Measurements from ENCODE around the gene EGFL8. TPM values are rescaled to one million over a fixed set of nuclear protein-coding genes. Genes with fewer than 3 reads are reported as not detected.
"Not testable (repeated sequence)": the region's sequence is repeated elsewhere in the genome, so short reads cannot be mapped to it uniquely, and the experiment has no call there.

Gene EGFL8
- total RNA-seq, 2 donors from 2014 or later, result 6.7 to 10.1 TPM

DNA sequence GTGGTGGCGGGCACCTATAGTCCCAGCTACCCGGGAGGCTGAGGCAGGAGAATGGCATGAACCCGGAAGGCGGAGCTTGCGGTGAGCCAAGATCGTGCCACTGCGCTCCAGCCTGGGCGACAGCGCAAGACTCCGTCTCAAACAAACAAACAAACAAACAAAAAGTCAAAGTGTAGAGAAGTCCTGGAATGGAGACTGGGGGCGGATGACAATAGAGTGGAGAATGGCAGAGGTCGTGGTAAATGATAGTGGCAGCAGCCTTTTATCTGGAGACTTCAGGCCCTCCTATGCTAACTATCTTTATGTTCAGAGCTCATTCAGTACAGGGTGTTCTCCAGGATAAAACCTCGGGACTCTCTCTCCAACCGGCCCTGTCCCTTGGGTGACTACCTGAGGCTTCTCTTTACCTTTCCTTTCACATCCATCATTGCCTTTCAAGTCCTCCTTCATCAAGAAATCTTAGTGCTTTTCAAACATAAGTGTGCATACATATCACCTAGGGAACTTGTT lies 32.9 kb upstream of the EGFL8 start:
- peaks cover 12% of the 10 kb centered on the region for H3K4me1 Mint-ChIP-seq
- peak overlapping the region; percentile 15 for H3K4me3 Mint-ChIP-seq
- H3K9me3 Mint-ChIP-seq, result no peaks in the 10 kb centered on the region
- peaks cover 19% of the 10 kb centered on the region for H3K36me3 Mint-ChIP-seq (ENCODE audit: low read depth)
- H3K27me3 Mint-ChIP-seq, result peaks cover 3% of the 10 kb centered on the region
- ATAC-seq (replicated peaks), result no peak
- H3K27ac Mint-ChIP-seq, result no peak overlapping the region

- Mint-ChIP-seq H3K4me1 (peaks cover 7% of the 10 kb centered on the region), H3K27me3 (peaks cover 3% of the 10 kb centered on the region)
Measured at GRCh38 chr6:32132110-32132509, 32.3 kb upstream of the EGFL8 start.

GRCh38 chr6:32133786-32134185 lies 30.6 kb upstream of the EGFL8 start:
- H3K4me3 Mint-ChIP-seq, result no peak overlapping the region

More at GRCh38 chr6:32132110-32132509, 32.3 kb upstream of the EGFL8 start:
- Mint-ChIP-seq H3K36me3 (ENCODE audit: low read depth) (peaks cover 12% of the 10 kb centered on the region), H3K27ac (no peak overlapping the region), H3K9me3 (no peaks in the 10 kb centered on the region), H3K4me3 (peak overlapping the region; percentile 15)
- no peak for ATAC-seq (replicated peaks)

GRCh38 chr6:32137454-32137853 lies 26.9 kb upstream of the EGFL8 start:
- Mint-ChIP-seq H3K4me3 (no peak overlapping the region), H3K27me3 (peaks cover 17% of the 10 kb centered on the region), H3K9me3 (no peaks in the 10 kb centered on the region), H3K36me3 (ENCODE audit: low read depth) (no peaks in the 10 kb centered on the region), H3K27ac (peak overlapping the region; percentile 27), H3K4me1 (no peaks in the 10 kb centered on the region)
- no peak for ATAC-seq (replicated peaks)

More at GRCh38 chr6:32133786-32134185, 30.6 kb upstream of the EGFL8 start:
- Mint-ChIP-seq H3K27ac (no peak overlapping the region), H3K9me3 (no peaks in the 10 kb centered on the region), H3K27me3 (peaks cover 3% of the 10 kb centered on the region), H3K4me1 (no peaks in the 10 kb centered on the region), H3K36me3 (ENCODE audit: low read depth) (no peaks in the 10 kb centered on the region)
- ATAC-seq (replicated peaks), result no peak

DNA sequence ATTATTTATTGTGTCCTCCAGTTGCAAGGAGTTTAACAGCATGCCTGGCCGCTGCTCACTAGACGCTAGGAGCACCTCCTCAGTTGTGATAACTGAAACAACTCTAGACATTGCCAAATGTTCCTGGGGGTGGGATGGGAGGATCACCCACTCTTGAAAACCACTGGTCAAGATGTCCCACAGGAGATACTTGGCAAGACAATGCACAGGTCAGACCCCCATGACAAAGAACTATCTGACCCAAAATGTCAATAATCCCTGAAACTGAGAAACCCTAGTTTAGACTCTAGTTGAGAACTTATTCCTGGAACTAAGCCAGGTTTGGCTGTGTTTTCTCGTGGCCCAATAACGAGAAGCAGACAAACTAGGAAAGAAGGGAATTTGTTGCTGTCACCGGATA lies 24.8 kb upstream of the EGFL8 start:
- Mint-ChIP-seq H3K4me1 (no peaks in the 10 kb centered on the region), H3K27me3 (peaks cover 13% of the 10 kb centered on the region), H3K4me3 (no peak overlapping the region), H3K9me3 (no peaks in the 10 kb centered on the region), H3K36me3 (ENCODE audit: low read depth) (no peaks in the 10 kb centered on the region), H3K27ac (no peak overlapping the region)
- no peak for ATAC-seq (replicated peaks)

DNA sequence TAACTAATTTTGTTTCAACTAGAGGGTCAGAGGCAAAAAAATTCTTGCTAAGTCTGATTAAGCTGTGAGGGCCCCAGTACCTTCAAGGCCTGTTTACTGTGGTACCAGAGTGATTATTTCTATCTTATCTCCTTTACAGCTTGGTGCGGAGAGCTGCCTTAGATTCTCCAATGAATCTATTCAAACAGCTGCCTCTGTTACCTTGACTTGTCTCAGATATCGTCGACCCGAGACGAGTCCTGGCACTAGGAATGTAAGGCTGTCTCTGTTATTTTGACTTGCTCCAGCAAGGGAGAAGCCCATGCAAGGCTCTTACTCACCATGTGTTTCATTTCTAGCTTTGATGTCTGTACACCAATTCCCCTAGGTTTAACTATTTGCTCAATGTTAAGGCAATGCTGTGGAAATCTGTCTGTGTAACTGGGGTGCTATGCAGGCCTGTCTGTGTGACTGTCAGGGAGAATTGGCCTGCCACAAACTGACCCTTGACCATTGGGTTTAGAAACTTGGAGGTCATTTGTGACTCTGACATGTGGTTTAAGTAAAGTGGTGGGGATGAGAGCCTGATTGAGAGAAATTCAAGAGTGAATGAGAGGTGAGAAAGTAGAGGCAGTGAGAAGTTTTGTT lies 23.9 kb upstream of the EGFL8 start:
- no peak for ATAC-seq (replicated peaks)
- Mint-ChIP-seq H3K27ac (no peak overlapping the region), H3K9me3 (no peaks in the 10 kb centered on the region), H3K36me3 (ENCODE audit: low read depth) (no peaks in the 10 kb centered on the region), H3K4me3 (no peak overlapping the region), H3K4me1 (no peaks in the 10 kb centered on the region), H3K27me3 (peaks cover 13% of the 10 kb centered on the region)

DNA sequence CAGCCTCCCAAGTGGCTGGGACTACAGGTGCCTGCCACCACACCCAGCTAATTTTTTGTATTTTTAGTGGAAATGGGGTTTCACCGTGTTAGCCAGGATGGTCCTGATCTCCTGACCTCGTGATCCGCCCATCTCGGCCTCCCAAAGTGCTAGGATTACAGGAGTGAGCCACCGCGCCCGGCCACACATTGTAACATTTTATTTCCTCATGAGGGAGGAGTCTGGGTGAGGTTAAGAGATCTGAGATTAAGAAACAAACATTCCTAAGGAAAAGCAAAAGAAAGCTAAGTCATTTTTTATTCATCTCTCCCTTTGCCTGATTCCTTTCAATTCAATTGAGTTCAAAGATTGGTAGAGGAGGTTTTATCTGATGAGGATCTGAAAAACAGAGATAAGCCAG lies 20.2 kb upstream of the EGFL8 start:
- H3K36me3 Mint-ChIP-seq (ENCODE audit: low read depth); H3K9me3 Mint-ChIP-seq; H3K4me1 Mint-ChIP-seq; H3K4me3 Mint-ChIP-seq; H3K27ac Mint-ChIP-seq; ATAC-seq (replicated peaks): not testable (repeated sequence)
- peaks cover 26% of the 10 kb centered on the region for H3K27me3 Mint-ChIP-seq

DNA sequence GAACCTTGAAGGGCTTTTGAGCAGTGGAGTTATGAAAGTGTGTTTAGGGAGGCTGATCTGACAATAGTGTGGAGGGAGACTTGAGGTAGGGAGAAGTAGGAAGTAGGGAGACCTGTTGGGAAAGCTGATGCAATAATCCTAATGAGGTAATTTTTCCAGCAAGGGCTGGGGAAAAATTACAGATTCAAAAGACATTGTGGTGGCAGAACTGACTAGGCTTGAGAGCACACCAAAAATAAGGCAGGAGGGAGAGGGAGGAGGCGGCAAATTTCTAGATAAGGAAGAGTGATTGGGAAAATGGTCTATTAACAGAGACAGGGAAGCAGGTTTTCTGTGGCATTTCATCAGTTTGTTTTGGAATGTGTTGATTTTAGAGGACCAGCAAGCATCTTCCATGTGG lies 18.1 kb upstream of the EGFL8 start:
- H3K27ac Mint-ChIP-seq, result no peak overlapping the region
- no peaks in the 10 kb centered on the region for H3K9me3 Mint-ChIP-seq
- peaks cover 35% of the 10 kb centered on the region for H3K27me3 Mint-ChIP-seq
- no peak overlapping the region for H3K4me3 Mint-ChIP-seq
- H3K36me3 Mint-ChIP-seq (ENCODE audit: low read depth), result no peaks in the 10 kb centered on the region
- H3K4me1 Mint-ChIP-seq, result peaks cover 12% of the 10 kb centered on the region
- no peak for ATAC-seq (replicated peaks)

- Mint-ChIP-seq H3K36me3 (ENCODE audit: low read depth) (no peaks in the 10 kb centered on the region), H3K9me3 (no peaks in the 10 kb centered on the region), H3K27ac (no peak overlapping the region), H3K4me3 (no peak overlapping the region), H3K27me3 (peaks cover 34% of the 10 kb centered on the region), H3K4me1 (peaks cover 12% of the 10 kb centered on the region)
- ATAC-seq (replicated peaks), result no peak
Measured at GRCh38 chr6:32146687-32147086, 17.7 kb upstream of the EGFL8 start.

DNA sequence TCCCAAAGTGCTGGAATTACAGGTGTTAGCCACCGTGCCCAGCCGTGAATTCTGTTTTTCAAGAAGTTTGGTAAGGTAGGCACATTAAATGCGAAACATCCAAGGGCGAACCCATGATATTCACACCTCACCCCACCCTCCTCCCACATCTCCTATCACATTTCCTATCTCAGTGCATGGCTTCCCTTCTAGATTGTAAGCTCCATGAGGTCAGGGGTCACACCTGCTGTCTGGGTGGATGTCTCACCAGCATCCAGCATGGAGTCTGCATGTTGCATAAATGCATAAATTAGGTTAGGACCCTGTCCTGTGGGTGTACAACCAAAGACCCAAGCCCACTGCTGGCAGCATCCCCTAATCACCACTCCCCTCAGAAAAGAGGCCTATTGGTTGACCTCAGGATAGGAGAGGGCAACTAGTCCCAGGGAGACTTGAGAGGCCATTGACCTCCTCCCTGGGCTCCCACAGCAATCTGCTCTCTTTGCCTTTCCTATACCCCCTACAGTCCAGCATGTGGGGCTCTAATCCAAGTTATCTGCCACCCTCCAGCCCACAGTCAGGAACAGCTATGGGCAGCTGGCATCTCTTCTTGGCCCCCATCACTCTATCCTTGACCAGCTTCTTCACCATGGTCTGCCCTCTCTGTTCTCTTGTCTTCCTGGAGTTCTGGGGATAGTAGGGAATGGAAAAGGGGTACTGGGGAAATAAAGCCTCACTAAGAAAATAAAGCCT lies 16.8 kb upstream of the EGFL8 start:
- no peak for ATAC-seq (replicated peaks)
- Mint-ChIP-seq H3K36me3 (ENCODE audit: low read depth) (no peaks in the 10 kb centered on the region), H3K27me3 (peaks cover 28% of the 10 kb centered on the region), H3K4me1 (peaks cover 12% of the 10 kb centered on the region), H3K27ac (no peak overlapping the region), H3K4me3 (peak overlapping the region; percentile 80), H3K9me3 (no peaks in the 10 kb centered on the region)

- peaks cover 28% of the 10 kb centered on the region for H3K27me3 Mint-ChIP-seq
- peak; percentile 85 for ATAC-seq (replicated peaks)
- H3K27ac Mint-ChIP-seq, result peak overlapping the region; percentile 48
- H3K9me3 Mint-ChIP-seq, result no peaks in the 10 kb centered on the region
- peaks cover 17% of the 10 kb centered on the region for H3K4me1 Mint-ChIP-seq
- H3K36me3 Mint-ChIP-seq (ENCODE audit: low read depth), result no peaks in the 10 kb centered on the region
- H3K4me3 Mint-ChIP-seq, result peak overlapping the region; percentile 80
Measured at GRCh38 chr6:32148289-32149091, 15.9 kb upstream of the EGFL8 start.

- Mint-ChIP-seq H3K4me1 (peaks cover 20% of the 10 kb centered on the region), H3K9me3 (no peaks in the 10 kb centered on the region), H3K36me3 (ENCODE audit: low read depth) (no peaks in the 10 kb centered on the region), H3K4me3 (peak overlapping the region; percentile 80), H3K27me3 (peaks cover 28% of the 10 kb centered on the region), H3K27ac (peak overlapping the region; percentile 48)
- peak; percentile 32 for ATAC-seq (replicated peaks)
Measured at GRCh38 chr6:32149092-32149755, 15.2 kb upstream of the EGFL8 start.

- ATAC-seq (replicated peaks), result no peak
- H3K4me1 Mint-ChIP-seq, result peaks cover 29% of the 10 kb centered on the region
- no peaks in the 10 kb centered on the region for H3K36me3 Mint-ChIP-seq (ENCODE audit: low read depth)
- peak overlapping the region; percentile 3 for H3K4me3 Mint-ChIP-seq
- no peak overlapping the region for H3K27ac Mint-ChIP-seq
- peaks cover 28% of the 10 kb centered on the region for H3K27me3 Mint-ChIP-seq
- no peaks in the 10 kb centered on the region for H3K9me3 Mint-ChIP-seq
Measured at GRCh38 chr6:32149932-32150870, 14.2 kb upstream of the EGFL8 start.
